NK-92 (cell line): Measurements from ENCODE around the gene SLC6A12.

Experiments
- DNase-seq: peaks from one replicate; lab custom pipeline; 2025; ENCODE audit not compliant: unreplicated experiment; lab: John Stamatoyannopoulos, UW

SLC6A12 gene

DNA sequence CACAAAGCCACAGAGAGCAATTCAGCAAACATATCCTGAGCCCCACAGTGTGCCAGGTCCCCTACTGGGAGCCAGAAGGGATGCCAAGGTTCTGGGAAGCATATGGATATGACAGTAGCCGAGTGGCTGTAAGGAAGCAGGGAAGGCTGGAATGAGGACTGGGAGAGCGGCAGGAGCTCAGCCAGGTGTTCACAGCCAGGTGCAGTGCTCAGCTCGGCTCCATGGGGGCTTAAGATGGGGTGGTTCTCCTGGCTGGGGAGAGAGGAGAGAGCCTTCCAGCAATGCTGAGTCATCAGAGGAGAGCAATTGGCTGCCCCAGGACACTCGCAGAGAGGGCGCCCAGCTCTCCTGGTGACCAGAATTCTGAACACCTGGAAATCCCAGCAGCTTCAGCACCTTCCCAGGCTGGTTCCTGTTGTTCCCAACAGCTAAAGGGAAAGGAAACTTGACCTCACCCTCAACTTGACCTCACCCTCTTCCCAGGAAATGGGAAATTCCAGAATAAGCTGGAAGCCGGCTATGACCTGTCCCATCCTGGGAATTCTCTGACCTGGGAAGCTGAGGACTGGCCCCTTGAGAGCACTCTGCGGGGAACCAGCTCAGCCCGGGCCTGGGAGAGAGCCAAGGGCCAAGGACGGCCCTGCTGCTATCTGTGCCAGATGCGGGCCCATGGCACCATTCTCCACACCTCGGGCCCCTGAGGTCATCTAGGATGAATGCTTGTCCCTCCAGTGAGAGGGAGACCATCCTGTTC is 34.6 kb downstream of the SLC6A12 start:
- DNase-seq: no peak

DNA sequence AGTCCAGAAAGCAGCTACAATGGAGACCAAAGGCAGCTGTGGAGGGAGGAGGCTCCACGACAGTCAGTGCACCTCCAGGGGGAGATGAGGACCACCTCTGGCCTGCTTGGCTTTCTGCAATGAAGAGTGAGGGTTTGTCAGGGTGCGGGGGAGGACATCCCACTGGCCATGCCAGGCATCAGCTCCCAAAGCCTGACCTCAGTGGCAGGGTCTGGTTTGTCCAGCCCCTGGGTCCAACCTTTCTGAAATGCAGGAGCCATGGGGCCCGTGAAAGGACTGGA is 35.2 kb downstream of the SLC6A12 start:
- DNase-seq: no peak

DNA sequence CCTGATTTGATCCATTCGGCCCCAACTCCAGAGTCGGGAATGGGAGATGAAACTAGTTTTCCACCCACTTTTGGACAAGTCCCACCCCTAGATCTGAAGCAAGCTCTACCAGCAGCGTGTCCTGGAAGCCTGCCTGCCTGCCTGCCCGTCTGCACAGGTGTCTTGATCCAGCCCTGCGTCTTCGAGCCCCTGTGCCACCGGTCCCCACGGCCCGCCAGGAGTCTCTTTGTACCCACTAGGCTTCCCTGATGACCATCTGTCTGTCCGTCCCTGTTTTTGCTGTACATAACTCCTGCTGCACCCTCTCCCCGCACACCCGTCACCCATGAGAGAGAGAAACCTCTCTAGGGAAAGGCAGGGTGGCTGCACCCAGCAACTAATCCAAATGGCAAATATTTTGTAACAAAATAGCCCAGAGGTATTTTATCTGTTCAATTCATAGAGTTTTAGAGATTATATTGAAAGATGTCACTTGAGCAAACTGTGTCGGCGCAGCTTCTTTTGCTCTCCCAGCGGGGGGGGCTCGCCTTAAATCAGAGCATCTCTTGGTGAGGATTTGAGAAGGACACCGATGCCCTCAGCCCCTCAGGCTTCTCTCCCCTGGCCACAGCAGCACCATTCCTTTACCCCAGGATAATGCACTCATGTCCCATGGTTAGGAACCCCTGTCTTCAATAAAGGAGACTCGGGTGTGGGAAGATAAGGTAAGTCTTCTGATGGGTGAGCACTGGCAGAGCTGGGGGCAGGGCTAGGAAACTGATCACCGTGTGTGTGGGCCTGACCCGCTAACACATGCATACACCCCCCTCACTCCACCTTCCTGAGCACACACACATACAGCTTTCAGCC is 35.8 kb downstream of the SLC6A12 start:
- DNase-seq: no peak

DNA sequence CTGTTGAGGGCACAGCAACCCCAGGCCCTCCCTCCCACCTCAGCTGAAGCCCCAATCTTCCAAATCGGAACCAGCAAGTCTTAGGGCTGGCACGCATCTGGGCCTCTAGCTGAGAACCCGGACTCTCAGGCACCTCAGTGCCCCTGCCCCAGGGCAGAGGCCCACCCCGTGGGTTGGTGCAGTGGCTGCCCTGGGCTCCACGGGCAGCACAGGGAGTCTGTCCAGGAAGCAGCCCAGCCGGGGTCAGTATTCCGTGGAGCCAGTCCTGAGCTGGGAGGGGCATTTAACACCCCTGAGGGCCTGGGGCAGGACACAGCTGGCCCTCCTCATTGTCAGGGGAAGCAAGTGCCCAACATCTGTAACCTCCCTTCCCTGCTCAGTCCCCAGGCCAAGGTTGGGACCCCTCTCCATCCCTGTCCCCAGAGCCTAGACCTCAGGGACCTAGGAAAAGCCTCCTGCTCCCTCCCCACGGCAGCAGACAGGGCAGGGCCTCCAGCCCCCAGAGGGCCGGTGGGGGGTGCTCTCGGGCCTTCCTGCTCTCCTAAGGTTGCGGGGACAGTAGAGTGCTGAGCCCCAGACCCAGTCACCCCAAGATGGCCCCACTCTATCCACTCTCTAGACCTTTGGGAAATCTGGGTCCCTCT is 36.5 kb downstream of the SLC6A12 start:
- no peak for DNase-seq

DNA sequence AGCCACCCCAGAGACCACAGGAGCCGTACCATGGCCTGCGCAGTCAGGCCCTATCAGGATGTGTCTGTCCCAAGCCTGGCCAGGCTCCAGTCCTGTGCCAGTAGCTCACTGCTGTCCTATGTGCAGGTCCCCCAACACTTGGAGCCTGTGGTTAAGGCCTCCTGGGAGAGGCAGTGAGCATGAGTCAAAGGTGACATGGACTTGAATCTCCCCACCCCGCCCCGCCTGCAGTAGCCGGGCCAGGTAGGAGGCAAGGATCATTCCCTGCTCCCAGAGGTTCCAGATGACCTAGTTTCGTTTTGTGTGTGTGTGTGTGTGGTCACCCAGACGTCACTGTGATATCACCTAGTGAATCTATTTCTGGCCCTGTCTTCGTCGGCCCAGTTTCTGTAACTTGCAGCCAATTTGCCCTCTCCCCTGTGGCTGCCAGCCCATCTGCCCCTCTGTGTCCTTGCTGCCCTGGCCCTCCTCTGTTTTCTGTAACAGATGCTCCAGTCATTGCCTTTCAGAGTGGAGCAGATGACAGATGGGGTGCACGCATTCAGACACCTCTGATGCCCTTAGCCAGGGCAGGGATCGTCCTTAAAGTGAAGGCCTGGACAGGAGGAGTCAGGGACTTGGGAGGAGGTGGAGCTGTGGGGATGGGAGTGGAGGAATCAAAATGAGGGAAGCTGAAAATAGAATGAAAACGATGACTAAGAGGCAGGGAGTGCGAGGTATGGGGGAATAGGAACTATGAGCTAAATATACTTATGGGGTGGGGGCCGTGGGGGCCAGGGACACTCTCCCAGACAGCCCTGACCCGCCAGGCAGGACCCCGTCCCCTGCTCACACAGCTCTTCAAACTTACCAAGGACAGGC is 37.4 kb downstream of the SLC6A12 start:
- no peak for DNase-seq

DNA sequence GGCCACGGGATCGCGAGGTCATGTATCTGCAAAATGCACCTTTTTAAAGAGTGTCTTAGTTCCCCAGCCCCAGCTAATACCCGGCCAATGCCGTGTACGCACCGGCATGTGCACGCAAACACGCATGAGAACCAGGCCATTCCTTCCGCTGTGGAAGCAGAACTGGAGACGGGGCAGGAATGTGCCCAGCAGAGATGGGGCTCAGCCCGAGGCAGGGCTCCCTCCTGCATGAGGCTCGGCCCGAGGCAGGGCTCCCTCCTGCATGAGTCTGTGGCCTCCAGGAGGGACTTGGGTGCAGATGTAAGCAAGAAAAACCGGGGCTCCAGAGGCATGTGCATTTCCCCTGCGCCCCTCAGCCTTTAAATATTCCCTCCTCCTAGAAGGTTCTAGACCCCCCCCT is 38.2 kb downstream of the SLC6A12 start:
- DNase-seq: no peak

DNA sequence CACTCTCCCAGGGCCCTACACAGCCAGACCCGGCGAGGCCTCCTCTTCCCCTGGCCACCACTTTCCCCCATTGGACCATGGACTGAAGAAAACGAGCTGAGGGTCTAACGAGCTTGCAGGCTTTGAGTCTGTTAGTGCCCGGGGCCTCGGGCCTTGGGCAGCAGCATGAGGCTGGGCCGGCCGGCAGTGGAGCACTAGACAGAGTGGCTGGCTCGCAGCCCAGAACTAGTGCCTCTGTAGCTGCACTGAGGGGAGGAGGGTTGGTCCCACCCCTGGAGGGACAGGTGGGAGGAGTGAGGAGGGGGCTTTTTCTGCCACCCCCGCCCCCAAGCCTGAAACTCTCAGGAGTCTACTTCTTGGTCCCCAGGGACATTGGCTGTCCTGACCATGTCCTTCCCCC is 38.7 kb downstream of the SLC6A12 start:
- no peak for DNase-seq

DNA sequence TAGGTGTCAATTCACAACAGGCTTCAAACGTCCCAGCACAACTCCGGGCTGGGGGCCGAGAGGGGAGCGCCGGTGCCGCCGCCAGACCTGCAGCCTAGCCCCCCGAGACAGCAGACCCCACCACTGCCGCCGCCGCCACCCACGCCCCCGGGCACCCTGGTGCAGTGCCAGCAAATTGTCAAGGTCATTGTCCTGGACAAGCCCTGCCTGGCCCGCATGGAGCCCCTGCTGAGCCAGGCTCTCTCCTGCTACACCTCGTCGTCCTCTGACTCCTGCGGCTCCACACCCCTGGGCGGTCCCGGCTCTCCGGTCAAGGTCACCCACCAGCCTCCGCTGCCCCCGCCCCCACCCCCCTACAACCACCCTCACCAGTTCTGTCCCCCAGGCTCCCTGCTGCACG is 39.4 kb downstream of the SLC6A12 start:
- no peak for DNase-seq

DNA sequence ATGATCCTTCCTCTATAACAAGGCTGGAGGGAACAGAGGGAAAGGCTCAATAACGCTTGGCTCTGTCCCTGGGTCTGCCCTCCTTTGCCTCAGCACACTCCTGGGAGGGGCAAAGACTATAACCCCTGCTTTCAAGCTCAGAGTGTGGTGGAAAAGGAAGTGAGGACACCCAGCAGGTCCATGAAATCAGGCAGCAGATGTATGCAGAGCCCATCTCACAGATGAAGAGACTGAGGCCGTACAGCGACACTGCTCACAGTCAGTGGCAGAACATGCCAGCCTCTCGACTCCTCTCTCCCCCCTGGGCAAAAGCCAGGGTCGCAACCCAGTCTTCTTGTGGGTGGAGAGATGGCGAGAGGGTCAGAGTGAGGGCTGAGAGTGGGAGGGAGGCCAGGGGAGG is 39.8 kb downstream of the SLC6A12 start:
- DNase-seq: no peak

DNA sequence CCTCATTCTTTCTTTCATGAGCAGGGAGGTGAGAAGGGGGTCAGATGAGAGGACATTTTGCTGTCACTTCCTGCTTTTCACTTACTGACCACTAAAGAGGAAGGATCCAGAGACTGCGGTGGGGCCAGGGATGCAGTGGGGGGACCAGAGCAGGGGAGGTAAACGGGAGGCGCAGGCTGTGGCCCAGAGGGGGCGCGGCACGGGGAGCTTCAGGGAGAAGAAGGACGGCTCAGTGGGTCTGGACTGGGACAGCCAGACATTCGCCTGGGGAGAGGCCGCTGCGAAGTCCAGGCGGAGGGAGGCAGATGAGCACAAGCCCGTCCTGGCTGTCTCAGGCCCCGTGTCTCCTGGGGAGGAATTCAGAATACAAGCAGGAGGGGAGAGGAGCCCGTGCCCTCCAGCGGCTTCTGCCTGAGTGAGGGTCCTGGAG is 41.2 kb downstream of the SLC6A12 start:
- DNase-seq: no peak

DNA sequence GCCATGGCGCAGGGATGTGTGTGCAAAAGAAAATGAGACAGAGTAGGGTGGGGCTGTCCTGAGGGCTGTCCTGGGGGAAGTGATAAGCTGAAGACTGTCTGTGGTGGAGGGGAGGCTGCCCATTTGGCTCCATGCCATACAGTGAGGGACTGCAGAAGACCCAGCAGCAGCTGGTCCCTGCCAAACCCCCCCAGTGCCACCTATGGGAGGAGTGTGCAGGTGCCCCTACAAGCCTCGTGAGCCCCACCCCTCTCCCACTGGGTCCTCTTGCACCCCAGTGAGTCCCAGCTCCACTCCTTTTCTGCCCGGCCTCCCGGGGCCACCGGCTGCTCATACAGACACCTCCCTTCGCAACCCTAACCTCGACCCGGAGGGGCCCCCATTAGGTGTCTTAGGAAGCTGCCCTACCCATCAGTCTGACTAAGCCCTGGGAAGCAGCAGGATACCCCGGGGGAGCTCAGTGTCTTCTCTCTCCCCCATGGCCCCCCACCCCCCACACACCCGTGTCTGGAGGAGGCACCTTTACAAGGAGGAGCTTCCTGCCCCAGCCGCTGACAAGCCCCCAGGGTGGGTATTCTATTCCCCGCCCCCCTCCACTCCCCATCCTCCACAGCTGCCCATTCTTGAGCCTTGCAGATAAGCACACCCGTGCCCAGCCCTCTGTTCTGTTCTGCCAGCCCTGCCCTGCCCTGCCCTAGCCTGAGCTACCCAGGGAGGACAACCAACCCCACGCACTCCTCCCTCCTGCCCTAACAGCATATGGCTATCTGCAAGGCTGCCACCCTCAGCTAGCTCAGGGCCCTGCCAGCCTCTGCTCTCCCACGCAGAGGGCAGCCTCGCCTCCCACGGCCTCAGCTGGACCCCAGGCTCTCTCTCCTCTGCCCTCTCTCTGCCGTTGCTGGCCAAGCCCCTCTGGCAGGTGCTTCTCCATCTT is 41.9 kb downstream of the SLC6A12 start:
- DNase-seq: no peak

DNA sequence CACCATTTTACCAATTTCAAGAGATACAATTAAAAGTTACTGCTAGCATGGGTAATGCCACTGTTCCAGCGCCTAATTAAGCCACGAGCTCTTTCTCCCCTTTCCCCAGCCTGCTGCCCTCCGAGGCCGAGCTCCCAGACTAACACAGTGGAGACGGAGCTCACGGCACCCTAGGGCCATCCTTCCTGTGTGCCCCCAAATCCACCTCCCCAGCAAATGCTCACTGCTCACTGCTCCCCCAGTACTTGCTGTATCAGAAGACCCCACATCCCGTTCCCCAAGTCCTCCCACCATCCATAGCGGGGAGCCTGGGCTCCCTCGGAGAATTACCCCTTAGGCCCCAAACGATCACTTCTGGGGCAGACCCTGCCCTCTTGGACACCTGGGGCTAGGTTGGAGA is 42.7 kb downstream of the SLC6A12 start:
- DNase-seq: no peak

DNA sequence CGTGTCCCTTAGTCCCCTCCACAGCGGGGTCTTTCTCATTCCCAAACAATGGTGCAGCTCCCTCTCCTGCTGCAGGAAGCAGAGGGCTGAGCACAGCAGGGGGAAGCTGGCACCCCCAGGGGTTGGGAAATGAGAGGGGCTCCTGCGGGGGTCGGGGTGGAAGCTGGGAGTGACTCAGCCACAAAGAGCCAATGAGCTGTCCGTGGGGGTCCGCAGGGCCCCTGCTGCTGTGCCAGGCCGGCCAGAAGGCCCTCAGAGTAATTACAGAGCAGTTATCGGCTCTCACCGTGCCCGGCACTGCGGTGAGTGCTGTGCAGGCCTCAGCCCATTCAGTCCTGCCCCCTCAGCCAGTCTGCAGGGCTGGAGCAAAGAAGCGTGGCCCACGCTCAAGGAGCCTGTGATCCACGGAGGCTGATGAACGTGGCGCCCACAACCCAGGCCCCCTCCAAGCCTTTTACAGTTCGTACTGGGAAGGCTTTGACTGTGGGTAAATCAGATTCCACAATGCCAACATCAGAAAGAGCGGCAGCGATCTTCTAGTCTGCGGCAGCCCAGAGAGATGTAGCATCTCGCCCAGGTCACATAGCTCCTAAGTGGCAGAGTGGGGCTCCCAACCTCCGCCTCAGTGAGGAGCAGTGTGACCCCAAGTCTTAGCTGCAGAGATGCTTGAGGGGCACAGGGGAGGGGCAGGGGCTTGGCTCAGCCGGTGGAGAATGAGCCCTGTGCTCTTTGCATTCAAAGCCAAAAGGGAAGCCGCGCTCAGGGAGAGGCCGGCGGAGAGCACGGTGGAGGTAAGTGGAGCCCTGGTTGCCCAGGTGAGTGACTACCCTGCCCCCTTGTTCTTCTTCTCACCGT is 43.4 kb downstream of the SLC6A12 start:
- no peak for DNase-seq

DNA sequence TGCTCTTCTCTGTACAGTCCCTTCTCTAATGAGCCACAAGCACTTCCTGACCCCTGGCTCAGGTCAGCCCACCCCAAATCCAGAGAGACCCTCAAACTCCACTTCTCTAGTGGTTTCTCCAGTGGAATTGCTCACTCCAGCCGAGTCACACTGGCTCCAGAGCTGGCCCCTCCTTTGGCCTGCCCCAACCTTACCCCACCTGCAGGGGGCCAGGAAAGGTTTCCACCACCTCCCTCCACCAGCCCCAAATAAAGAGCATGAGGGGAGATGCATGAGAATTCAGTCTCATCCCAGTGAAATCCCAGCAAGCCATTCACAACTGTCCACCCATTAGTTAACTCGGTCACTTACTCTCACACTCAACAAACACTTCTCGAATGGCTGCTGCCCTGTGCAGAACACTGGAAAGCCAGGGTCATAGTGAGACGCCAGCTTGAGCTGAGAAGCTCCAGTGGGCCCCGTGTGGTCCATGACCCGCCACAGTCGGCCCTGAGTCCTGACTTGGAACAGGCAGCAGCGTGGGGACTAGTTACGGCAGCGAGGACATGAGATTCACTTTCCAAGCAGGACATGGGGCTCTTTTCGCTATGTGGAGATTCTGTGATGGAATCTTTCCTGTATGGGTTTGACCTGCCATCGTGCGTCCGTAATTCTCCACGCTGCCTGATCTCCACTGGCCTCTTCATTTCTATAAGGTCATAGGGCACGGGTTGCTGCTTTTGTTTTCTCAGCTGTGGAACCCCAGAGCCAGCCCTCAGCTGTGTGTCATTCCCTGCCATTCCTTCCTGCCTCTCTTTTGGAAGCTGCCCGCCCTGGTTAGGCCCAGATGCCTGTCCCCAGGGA is 44.2 kb downstream of the SLC6A12 start:
- DNase-seq: no peak

DNA sequence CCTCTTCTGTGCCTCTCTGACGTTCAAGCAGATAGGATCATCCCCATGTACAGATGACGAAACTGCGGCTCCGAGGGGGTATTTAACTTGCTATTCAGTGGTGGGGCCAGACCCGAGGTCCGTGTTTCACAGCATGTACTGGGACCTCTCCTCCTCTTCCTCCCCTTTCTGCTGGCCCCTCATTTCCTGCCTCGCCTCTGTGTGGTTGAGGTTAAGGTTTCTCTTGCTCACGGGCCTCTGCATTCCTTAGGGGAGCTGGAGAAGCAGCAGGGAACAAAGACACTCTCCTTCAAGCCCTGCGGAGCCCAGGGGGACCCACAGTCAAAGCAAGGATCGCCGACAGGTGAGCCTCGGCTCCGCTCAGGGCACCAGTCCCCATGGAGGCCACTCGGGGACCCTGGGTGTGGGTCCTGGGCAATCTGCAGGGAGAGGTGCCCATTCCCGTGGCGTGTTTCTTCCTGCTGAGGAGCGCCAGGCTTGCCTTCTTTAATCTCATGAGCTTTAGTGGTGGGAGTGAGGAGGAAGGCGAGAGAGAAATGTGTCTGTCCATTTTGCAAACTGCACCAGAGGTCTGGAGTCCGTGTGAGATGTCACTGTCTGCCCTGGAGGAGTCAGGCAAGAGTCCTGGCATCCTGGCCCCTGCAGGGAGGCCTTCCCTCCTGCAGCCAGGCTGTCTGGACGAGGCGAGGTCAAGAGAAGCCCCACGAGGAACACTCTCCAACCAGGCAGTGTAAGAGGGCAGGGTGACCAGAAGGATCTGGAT is 45.0 kb downstream of the SLC6A12 start:
- DNase-seq: no peak

DNA sequence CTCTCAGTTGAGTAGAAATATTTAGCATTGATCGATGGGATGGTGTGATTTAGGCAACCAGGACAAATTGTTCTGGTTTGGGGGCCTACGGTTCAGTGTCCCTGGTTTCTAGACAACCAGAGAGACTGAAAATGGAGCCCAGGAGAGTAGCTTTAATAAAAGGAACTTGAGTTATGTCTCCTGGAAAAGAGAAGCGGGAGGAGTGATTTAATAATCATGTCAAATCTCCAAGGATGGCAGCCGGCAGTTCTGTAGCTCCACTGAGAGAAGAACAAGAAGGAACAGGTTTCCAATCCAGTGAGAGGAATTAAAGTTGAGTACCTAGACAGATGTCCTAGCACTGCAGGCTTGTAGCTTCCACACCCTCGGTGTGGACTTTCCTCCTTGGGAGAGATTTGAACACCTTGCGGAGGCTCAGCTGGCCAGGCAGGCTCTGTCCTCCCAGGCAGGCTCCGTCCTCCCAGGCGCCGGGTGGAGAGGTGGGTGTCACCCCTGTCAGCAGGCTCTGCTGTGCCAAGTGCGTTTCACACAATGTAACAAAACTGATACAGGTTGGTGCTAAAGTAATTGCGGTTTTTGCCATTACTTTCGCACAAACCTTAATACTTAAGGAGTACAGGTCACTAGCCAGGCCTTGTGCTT is 45.9 kb downstream of the SLC6A12 start:
- DNase-seq: no peak

DNA sequence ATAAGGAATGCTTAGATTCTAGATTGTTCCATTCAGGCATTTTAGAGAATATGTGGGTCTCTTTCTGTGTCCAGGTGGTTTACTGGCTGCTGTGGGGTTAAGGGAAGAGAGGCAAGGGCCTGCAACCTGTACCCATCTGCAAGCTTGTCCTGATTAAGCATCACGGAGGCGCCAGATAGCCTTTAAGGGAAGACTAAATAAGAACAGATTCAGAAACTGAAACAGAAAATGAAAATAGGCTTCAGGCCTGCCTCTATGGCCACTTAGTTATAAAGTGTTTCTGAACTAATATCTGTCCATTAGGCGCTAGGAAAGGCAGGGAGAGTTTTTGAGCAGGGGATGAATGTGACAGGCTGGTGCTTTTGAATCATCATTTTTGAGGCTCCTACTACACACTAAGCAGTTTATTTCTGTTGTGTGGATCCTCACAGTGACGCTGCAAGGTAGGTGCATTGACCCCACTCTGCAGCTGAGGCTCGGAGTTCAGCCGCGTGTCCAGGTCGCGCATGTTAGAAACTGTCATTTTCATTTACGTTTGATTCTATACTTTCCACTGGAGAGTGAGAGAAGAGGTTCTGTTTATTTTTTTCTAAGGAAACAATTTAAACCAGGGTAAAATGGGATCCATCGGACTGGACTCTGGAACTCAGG is 47.4 kb downstream of the SLC6A12 start:
- no peak for DNase-seq
